Activated CD8-positive, alpha-beta T cell treated with anti-CD3 and anti-CD28 coated beads, Interleukin-2, amount 10 ng/mL, durations not matched to agents 7 days and 5 days (primary cell): ENCODE results near the gene AKAP17A. TPM values are rescaled to one million over a fixed set of nuclear protein-coding genes. Genes with fewer than 3 reads are reported as not detected.
"Not testable (repeated sequence)": the region's sequence is repeated elsewhere in the genome, so short reads cannot be mapped to it uniquely, and the experiment has no call there.

Experiments used
- ATAC-seq: fragments of 150-1000 bp; cut with Tn5 transposase; one replicate; pipeline ENCODE4 v1.10.0; 2021; ENCODE audit warnings: moderate library complexity
- CTCF ChIA-PET: fragments of 350-600 bp; sonication (Branson Sonifier 250); formaldehyde crosslinking; loops from one replicate; lab custom pipeline; 2021; ENCODE audit warnings: antibody characterized with exemption; lab: Charles Lee
- POLR2A ChIA-PET: fragments of 350-600 bp; sonication (Branson Sonifier 250); formaldehyde crosslinking; loops from one replicate; lab custom pipeline; 2021; ENCODE audit warnings: antibody characterized with exemption; lab: Charles Lee
- DNase-seq: peaks from one replicate; pipeline ENCODE4 v3.0.0-alpha.2; 2020
- H3K27ac Mint-ChIP-seq: one replicate; pipeline ENCODE4 v1.8.0; 2021; ENCODE audit warnings: mild to moderate bottlenecking, mixed read lengths
- H3K27me3 Mint-ChIP-seq: one replicate; pipeline ENCODE4 v1.8.0; 2021; ENCODE audit warnings: low read depth, mixed read lengths
- H3K36me3 Mint-ChIP-seq: one replicate; pipeline ENCODE4 v1.8.0; 2021; ENCODE audit warnings: low read depth, mixed read lengths
- H3K4me1 Mint-ChIP-seq: one replicate; pipeline ENCODE4 v1.8.0; 2021; ENCODE audit warnings: low read depth, mixed read lengths
- H3K4me3 Mint-ChIP-seq: one replicate; pipeline ENCODE4 v1.8.0; 2021; ENCODE audit warnings: mild to moderate bottlenecking, mixed read lengths
- H3K9me3 Mint-ChIP-seq: one replicate; pipeline ENCODE4 v1.8.0; 2022; ENCODE audit warnings: mixed read lengths; ENCODE audit not compliant: insufficient read depth
- total RNA-seq, 2 experiments: library from RNA; stranded (reverse); gene quantifications; one replicate each; pipeline ENCODE4 v1.2.3, GENCODE V29; 2021

Gene AKAP17A
- total RNA-seq, 2 experiments from 2014 or later, result 62.5 to 66.4 TPM

DNA sequence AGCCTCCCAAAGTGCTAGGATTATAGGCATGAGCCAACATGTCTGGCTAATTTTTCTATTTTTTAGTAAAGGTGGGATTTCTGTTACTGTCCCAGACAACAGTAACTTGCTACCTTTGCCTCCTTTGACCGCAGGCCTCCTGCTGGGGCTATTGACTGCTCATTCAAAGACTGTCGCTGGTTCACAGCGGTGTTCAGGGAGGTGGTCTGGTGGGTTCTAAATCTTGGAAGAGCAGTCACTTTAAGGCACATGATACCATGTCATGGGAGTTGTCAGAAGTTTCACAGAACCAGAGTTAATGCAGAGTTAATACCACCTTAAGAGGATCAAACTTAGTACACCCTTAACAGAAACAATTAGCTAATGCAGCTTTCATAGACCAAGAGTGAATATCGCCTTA is 27.3 kb downstream of the AKAP17A start:
- CTCF ChIA-PET, result no interaction called here
- H3K27ac Mint-ChIP-seq, result no peak overlapping the region
- no peaks in the 10 kb centered on the region for H3K9me3 Mint-ChIP-seq
- H3K36me3 Mint-ChIP-seq, result no peaks in the 10 kb centered on the region
- POLR2A ChIA-PET, result no interaction called here
- no peak overlapping the region for H3K4me3 Mint-ChIP-seq
- ATAC-seq (no peak), DNase-seq (no peak)
- H3K4me1 Mint-ChIP-seq, result peaks cover 14% of the 10 kb centered on the region
- H3K27me3 Mint-ChIP-seq, result no peaks in the 10 kb centered on the region

DNA sequence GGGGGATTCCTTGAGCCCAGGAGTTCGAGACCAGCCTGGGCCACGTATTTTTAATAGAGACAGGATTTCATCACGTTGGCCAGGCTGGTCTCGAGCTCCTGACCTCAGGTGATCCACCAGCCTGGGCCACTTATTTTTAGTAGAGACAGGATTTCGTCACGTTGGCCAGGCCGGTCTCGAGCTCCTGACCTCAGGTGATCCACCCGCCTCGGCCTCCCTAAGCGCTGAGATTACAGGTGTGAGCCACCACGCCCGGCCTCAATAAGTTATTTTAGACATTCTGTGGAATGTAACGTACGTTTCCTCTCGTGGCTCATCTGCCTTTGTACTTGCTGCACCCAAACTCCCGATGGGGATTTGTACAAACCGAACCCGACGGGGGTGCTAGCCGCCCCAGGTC is 32.3 kb downstream of the AKAP17A start:
- Mint-ChIP-seq H3K27ac (no peak overlapping the region), H3K4me1 (peaks cover 9% of the 10 kb centered on the region), H3K4me3 (no peak overlapping the region), H3K9me3 (no peaks in the 10 kb centered on the region), H3K36me3 (no peaks in the 10 kb centered on the region), H3K27me3 (no peaks in the 10 kb centered on the region)
- DNase-seq (no peak), ATAC-seq (no peak)
- POLR2A ChIA-PET, result no interaction called here
- CTCF ChIA-PET, result no interaction called here

DNA sequence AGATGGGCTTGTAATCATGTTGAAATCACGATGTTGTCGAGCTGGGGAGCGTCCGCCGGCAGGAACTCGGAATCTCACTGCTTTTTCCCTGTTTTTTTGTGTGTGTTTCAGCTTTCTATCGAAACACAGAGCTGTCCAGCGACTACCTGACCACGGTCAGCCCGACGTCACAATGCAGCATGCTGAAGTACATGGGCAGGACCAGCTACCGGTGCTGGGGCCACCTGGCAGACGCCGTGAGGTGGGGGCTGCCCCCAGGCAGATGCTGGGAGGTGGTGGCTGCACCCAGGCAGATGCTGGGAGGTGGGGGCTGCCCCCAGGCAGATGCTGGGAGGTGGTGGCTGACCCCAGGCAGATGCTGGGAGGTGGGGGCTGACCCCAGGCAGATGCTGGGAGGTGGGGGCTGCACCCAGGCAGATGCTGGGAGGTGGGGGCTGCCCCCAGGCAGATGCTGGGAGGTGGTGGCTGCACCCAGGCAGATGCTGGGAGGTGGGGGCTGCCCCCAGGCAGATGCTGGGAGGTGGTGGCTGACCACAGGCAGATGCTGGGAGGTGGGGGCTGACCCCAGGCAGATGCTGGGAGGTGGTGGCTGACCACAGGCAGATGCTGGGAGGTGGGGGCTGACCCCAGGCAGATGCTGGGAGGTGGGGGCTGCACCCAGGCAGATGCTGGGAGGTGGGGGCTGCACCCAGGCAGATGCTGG is 32.9 kb downstream of the AKAP17A start:
- H3K9me3 Mint-ChIP-seq, CTCF ChIA-PET, H3K27me3 Mint-ChIP-seq, H3K27ac Mint-ChIP-seq, H3K36me3 Mint-ChIP-seq, H3K4me1 Mint-ChIP-seq, ATAC-seq, DNase-seq, POLR2A ChIA-PET, H3K4me3 Mint-ChIP-seq: not testable (repeated sequence)

DNA sequence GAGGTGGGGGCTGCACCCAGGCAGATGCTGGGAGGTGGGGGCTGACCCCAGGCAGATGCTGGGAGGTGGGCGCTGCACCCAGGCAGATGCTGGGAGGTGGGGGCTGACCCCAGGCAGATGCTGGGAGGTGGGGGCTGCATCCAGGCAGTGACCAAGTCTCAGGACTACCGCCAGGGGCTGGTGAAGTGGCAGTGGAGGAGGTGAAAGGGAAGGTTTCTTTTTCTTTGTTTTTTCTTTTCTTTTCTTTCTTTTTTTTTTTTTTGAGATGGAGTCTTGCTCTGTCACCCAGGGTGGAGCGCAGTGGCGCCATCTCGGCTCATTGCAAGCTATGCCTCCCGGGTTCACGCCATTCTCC is 33.4 kb downstream of the AKAP17A start:
- H3K36me3 Mint-ChIP-seq, H3K4me1 Mint-ChIP-seq, H3K27me3 Mint-ChIP-seq, CTCF ChIA-PET, H3K27ac Mint-ChIP-seq, DNase-seq, ATAC-seq, H3K4me3 Mint-ChIP-seq, POLR2A ChIA-PET, H3K9me3 Mint-ChIP-seq: not testable (repeated sequence)

DNA sequence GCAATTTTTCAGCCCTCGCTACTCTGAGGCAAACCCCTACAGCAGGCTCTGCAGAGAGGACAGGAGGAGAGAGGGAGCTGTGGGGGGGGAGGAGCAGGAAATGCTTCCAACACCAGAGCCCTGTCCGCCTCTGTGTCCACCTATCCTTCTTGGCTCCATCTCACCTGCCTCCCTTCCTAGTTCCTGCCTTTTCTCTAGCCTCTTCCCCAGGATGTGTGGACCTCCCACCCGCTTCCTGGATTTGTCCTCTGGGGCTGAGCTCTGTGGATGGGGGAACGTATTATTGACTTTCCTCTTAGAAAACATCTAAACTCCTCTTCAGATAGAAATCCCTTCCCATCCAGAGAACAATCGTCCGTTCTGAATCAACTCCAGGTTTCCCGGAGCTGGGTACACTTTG is 37.8 kb downstream of the AKAP17A start:
- H3K27ac Mint-ChIP-seq, result no peak overlapping the region
- no peaks in the 10 kb centered on the region for H3K36me3 Mint-ChIP-seq
- no peak for ATAC-seq
- ChIA-PET CTCF (no interaction called here), POLR2A (no interaction called here)
- no peaks in the 10 kb centered on the region for H3K9me3 Mint-ChIP-seq
- no peak for DNase-seq
- no peaks in the 10 kb centered on the region for H3K4me1 Mint-ChIP-seq
- H3K4me3 Mint-ChIP-seq, result no peak overlapping the region
- no peaks in the 10 kb centered on the region for H3K27me3 Mint-ChIP-seq

DNA sequence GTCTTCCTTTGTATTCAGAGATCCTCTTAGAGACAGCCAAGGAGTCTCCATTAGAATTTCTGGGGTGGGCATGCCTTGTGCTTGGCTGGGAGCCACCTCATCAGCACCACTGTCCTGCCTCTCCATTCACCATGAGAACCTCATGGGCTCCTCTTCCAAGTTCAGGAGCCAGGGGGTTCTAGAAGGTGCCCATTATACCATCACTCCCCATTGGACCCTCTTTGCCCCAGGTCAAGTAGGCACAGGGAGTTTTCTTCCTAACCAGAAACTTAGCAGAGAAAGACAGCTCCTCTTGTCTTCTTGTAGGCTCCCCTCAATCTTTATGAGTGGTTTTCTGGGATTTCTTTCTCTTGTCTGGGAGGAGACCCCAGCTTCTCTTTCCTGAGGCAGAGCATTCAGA is 54.6 kb downstream of the AKAP17A start:
- CTCF ChIA-PET, result no interaction called here
- no peak for DNase-seq
- Mint-ChIP-seq H3K36me3 (no peaks in the 10 kb centered on the region), H3K9me3 (peaks cover 9% of the 10 kb centered on the region), H3K27me3 (peaks cover 2% of the 10 kb centered on the region), H3K27ac (no peak overlapping the region), H3K4me1 (peaks cover 2% of the 10 kb centered on the region), H3K4me3 (no peak overlapping the region)
- no peak for ATAC-seq
- POLR2A ChIA-PET, result no interaction called here

DNA sequence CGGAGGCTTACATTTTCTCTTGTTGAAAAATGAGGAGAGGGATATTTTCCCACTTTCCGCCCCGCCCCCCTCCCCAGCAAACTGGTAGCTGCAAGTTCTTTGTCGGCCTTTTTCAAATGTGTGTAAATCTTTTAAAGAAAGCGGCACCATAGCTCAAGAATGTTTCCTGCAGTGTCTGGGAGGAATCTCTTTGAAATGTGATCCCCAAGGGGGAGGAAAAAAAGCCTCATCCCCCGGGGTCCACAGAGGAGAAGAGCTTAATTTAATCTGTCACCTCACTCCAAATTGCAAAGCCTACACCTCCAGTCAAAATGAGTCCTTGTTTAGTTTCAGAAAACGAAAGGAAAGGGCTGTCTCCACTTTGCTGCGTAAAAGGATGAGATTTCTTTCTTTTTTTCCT is 58.2 kb downstream of the AKAP17A start:
- Mint-ChIP-seq H3K36me3 (no peaks in the 10 kb centered on the region), H3K27ac (no peak overlapping the region), H3K27me3 (no peaks in the 10 kb centered on the region), H3K4me1 (peaks cover 5% of the 10 kb centered on the region), H3K9me3 (peaks cover 9% of the 10 kb centered on the region), H3K4me3 (no peak overlapping the region)
- ChIA-PET POLR2A (no interaction called here), CTCF (no interaction called here)
- ATAC-seq (no peak), DNase-seq (no peak)

Other genes starting within 250 kb of the AKAP17A start
- gene SLC25A6, start 199.5 kb upstream of the AKAP17A start, total RNA-seq, result 100 to 1,000 TPM; 273 to 293 TPM
- 10 to 100 TPM; 45.3 to 45.9 TPM for gene ASMTL, start 138.7 kb upstream of the AKAP17A start, total RNA-seq
- 10 to 100 TPM; 62.9 to 65.5 TPM for gene P2RY8, start 54.4 kb upstream of the AKAP17A start, total RNA-seq
- gene ASMT, start 23.5 kb downstream of the AKAP17A start, total RNA-seq, result under 1 TPM in 1 of 2 experiments, not detected in 1; 0.29 TPM